ENCODE data around the gene PIK3R1.

PIK3R1 gene

GRCh38 chr5:68215208-68215897 is at the start of gene PIK3R1:
Gene PIK3R1, plus strand, starts transcription at chr5:68215756. Its CDS starts 10,920 bp downstream, at chr5:68226676.
- DNase-seq (ENCODE audit: low read depth) = peak; percentile 99

GRCh38 chr5:68167195-68167651 is 48.3 kb upstream of the PIK3R1 start:
- no peak for DNase-seq (ENCODE audit: low read depth)

GRCh38 chr5:68169903-68170302 is 45.7 kb upstream of the PIK3R1 start:
- DNase-seq (ENCODE audit: low read depth) = no peak

- DNase-seq (ENCODE audit: low read depth) = peak; percentile 95
These were observed 44.6 kb upstream of the PIK3R1 start for GRCh38 chr5:68170826-68171558.

- DNase-seq (ENCODE audit: low read depth) = no peak
These were observed 43.2 kb upstream of the PIK3R1 start for GRCh38 chr5:68172314-68172713.

GRCh38 chr5:68173007-68173406 is 42.5 kb upstream of the PIK3R1 start:
- no peak for DNase-seq (ENCODE audit: low read depth)

GRCh38 chr5:68176253-68176652 is 39.3 kb upstream of the PIK3R1 start:
- no peak for DNase-seq (ENCODE audit: low read depth)

- DNase-seq (ENCODE audit: low read depth) = no peak
These were observed 38.6 kb upstream of the PIK3R1 start for GRCh38 chr5:68176802-68177479.

GRCh38 chr5:68177676-68178075 is 37.9 kb upstream of the PIK3R1 start:
- no peak for DNase-seq (ENCODE audit: low read depth)

GRCh38 chr5:68178579-68178978 is 37.0 kb upstream of the PIK3R1 start:
- DNase-seq (ENCODE audit: low read depth) = no peak

- no peak for DNase-seq (ENCODE audit: low read depth)
These were observed 35.2 kb upstream of the PIK3R1 start for GRCh38 chr5:68180121-68181038.

GRCh38 chr5:68181039-68181599 is 34.4 kb upstream of the PIK3R1 start:
- DNase-seq (ENCODE audit: low read depth) = no peak

GRCh38 chr5:68182094-68182493 is 33.5 kb upstream of the PIK3R1 start:
- no peak for DNase-seq (ENCODE audit: low read depth)

GRCh38 chr5:68182534-68182933 is 33.0 kb upstream of the PIK3R1 start:
- DNase-seq (ENCODE audit: low read depth) = no peak

GRCh38 chr5:68187268-68188055 is 28.1 kb upstream of the PIK3R1 start:
- DNase-seq (ENCODE audit: low read depth) = no peak

- DNase-seq (ENCODE audit: low read depth) = no peak
These were observed 26.4 kb upstream of the PIK3R1 start for GRCh38 chr5:68189171-68189570.

GRCh38 chr5:68189613-68190012 is 25.9 kb upstream of the PIK3R1 start:
- DNase-seq (ENCODE audit: low read depth) = no peak

GRCh38 chr5:68190619-68191018 is 24.9 kb upstream of the PIK3R1 start:
- DNase-seq (ENCODE audit: low read depth) = no peak

- DNase-seq (ENCODE audit: low read depth) = no peak
These were observed 24.3 kb upstream of the PIK3R1 start for GRCh38 chr5:68191083-68191791.

- DNase-seq (ENCODE audit: low read depth) = no peak
These were observed 22.9 kb upstream of the PIK3R1 start for GRCh38 chr5:68192679-68193060.
